ENCODE data around the gene BMP2. TPM values are rescaled to one million over a fixed set of nuclear protein-coding genes. Genes with fewer than 3 reads are reported as not detected.

Gene BMP2
- total RNA-seq, 3 donors from 2014 or later, result 3.9 to 14.7 (median 5.0) TPM

DNA sequence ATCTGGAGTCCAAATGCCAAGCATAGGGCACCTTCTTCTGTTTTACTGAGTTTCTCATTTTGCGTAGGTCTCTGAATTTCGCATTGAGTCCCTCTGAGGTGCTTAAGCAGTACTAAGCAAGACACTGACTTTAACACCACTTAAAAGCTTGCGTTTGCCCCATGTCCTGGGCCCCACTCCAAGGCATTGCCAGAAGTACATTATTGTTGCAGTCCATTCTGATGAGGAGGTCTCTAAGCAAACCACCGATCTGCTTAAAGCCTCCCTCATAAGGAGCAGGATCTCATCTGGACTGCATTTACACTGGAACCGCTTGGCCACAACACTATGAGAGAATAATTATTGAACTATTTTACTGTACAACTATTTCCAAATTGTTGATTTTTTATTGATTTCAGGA, 16.3 kb downstream of the BMP2 start:
- Histone ChIP-seq H3K9me3 (no peaks in the 10 kb centered on the region), H3K36me3 (no peaks in the 10 kb centered on the region), H3K27ac (no peak overlapping the region), H3K4me1 (no peaks in the 10 kb centered on the region), H3K27me3 (no peaks in the 10 kb centered on the region), H3K4me3 (no peak overlapping the region)
- intact Hi-C loops (cut with DNase I; ENCODE audit: low total_unique reads), result no loop called here
- TF ChIP-seq, protein P1, sequence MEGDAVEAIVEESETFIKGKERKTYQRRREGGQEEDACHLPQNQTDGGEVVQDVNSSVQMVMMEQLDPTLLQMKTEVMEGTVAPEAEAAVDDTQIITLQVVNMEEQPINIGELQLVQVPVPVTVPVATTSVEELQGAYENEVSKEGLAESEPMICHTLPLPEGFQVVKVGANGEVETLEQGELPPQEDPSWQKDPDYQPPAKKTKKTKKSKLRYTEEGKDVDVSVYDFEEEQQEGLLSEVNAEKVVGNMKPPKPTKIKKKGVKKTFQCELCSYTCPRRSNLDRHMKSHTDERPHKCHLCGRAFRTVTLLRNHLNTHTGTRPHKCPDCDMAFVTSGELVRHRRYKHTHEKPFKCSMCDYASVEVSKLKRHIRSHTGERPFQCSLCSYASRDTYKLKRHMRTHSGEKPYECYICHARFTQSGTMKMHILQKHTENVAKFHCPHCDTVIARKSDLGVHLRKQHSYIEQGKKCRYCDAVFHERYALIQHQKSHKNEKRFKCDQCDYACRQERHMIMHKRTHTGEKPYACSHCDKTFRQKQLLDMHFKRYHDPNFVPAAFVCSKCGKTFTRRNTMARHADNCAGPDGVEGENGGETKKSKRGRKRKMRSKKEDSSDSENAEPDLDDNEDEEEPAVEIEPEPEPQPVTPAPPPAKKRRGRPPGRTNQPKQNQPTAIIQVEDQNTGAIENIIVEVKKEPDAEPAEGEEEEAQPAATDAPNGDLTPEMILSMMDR (IDR thresholded peaks at IDR 0.05), result no peak
- no peak for TF ChIP-seq POLR2A (IDR thresholded peaks at IDR 0.05)
- no peak for TF ChIP-seq POLR2AphosphoS5 (IDR thresholded peaks at IDR 0.05)
- no peak for DNase-seq (ENCODE audit: low spot score in 2 of 2)

DNA sequence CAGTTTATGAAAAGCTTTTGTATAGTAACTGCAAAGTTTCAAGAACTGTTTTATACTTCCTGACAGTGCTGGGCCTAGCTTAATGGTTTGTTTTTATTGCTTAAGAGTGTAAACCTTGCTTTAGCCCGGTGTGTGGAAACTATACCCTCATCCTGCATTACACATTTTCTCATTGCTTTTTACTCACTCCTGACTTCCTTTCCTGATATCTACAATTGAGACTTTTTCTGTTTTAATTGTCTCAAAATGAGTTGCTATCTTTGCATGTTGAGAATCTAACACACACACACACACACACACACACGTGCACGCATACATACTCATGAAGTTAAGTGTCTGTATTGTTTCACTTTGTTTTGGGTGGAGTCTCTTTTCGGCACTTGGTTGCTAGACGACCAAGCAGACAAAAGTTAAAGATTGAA, 16.7 kb downstream of the BMP2 start:
- intact Hi-C loops (cut with DNase I; ENCODE audit: low total_unique reads), result no loop called here
- Histone ChIP-seq H3K36me3 (no peaks in the 10 kb centered on the region), H3K27me3 (no peaks in the 10 kb centered on the region), H3K4me1 (no peaks in the 10 kb centered on the region), H3K4me3 (no peak overlapping the region), H3K27ac (no peak overlapping the region), H3K9me3 (no peaks in the 10 kb centered on the region)
- TF ChIP-seq POLR2AphosphoS5 (IDR thresholded peaks at IDR 0.05) (no peak), POLR2A (IDR thresholded peaks at IDR 0.05) (no peak)
- TF ChIP-seq, protein P1 (IDR thresholded peaks at IDR 0.05), result no peak
- DNase-seq (ENCODE audit: low spot score in 2 of 2), result no peak

DNA sequence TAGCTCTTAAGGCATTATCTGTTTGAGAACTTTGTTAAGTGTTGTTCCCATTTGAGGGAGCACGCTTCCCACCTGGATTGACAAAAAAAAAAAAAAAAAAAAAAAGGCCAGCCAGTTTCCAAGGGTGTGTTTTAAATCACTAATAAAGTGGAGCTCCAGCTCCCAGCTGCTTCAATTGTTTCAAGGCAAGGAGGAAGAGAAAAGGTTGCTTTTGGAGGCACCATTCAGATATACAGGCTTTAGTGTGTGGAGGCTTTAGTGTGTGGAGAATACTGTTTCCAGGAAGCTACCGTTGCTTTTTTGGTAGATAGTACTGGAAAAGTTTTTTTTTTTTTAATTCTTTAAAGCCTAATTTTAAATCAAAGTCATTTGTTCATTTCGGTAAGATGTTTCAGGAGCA, 17.3 kb downstream of the BMP2 start:
- no peaks in the 10 kb centered on the region for H3K36me3 ChIP-seq
- H3K27ac ChIP-seq, result no peak overlapping the region
- DNase-seq (ENCODE audit: low spot score in 2 of 2), result no peak
- no peaks in the 10 kb centered on the region for H3K4me1 ChIP-seq
- no peaks in the 10 kb centered on the region for H3K9me3 ChIP-seq
- no peak overlapping the region for H3K4me3 ChIP-seq
- intact Hi-C loops (cut with DNase I; ENCODE audit: low total_unique reads), result no loop called here
- no peaks in the 10 kb centered on the region for H3K27me3 ChIP-seq
- TF ChIP-seq POLR2A (IDR thresholded peaks at IDR 0.05), result no peak
- TF ChIP-seq POLR2AphosphoS5 (IDR thresholded peaks at IDR 0.05), result no peak
- TF ChIP-seq, protein P1 (IDR thresholded peaks at IDR 0.05), result no peak

DNA sequence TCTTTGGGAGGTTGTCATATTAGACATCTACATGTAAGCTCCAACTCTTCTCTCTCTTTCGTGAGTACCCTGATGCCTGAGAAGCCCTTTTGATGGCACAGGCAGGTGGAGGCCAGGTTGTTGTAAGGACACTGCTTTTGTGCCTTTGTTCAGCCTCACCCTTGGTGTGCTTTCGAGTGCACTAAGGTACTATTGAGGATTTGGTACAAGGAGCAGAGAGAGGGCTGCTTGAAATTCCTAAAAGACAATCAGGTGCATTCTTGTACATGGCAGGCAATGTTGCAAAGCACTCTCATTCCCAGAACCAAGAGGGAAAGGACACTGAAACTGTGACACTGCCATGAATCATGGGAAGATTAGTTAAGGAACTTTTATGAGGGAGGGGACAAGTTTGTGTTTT, 19.1 kb downstream of the BMP2 start:
- no peak overlapping the region for H3K4me3 ChIP-seq
- no peaks in the 10 kb centered on the region for H3K27me3 ChIP-seq
- DNase-seq (ENCODE audit: low spot score in 2 of 2), result no peak
- H3K36me3 ChIP-seq, result no peaks in the 10 kb centered on the region
- H3K4me1 ChIP-seq, result no peaks in the 10 kb centered on the region
- intact Hi-C loops (cut with DNase I; ENCODE audit: low total_unique reads), result no loop called here
- H3K9me3 ChIP-seq, result no peaks in the 10 kb centered on the region
- H3K27ac ChIP-seq, result no peak overlapping the region
- TF ChIP-seq, protein P1 (IDR thresholded peaks at IDR 0.05), result no peak
- no peak for TF ChIP-seq POLR2A (IDR thresholded peaks at IDR 0.05)
- no peak for TF ChIP-seq POLR2AphosphoS5 (IDR thresholded peaks at IDR 0.05)

DNA sequence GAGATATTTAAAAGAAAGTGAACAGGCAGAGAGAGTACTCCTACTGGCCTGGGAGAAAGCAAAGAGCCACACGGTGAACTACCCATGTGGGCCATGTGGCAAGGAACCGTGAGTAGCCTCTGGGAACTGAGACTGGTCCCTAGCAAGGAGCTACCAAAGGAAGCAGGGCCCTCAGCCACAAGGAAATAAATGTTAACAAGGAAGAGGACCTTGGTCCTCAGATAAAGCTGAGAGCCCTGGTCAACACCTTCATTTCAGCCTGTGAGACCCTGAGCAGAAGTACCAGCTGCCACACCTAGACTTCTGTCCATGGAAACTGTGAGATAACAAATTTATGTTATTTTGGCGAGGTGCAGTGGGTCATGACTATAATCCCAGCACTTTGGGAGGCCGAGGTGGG, 25.3 kb downstream of the BMP2 start:
- H3K9me3 ChIP-seq, result no peaks in the 10 kb centered on the region
- H3K27ac ChIP-seq, result no peak overlapping the region

More for the DNA sequence above, 25.3 kb downstream of the BMP2 start:
- peaks cover 0 to 4% of the 10 kb centered on the region in 2 donors for H3K27me3 ChIP-seq
- no peaks in the 10 kb centered on the region for H3K36me3 ChIP-seq
- no peak for DNase-seq (ENCODE audit: low spot score in 2 of 2)
- H3K4me1 ChIP-seq, result no peaks in the 10 kb centered on the region
- H3K4me3 ChIP-seq, result no peak overlapping the region
- intact Hi-C loops (cut with DNase I; ENCODE audit: low total_unique reads), result no loop called here
- TF ChIP-seq POLR2AphosphoS5 (IDR thresholded peaks at IDR 0.05), result no peak
- TF ChIP-seq, protein P1 (IDR thresholded peaks at IDR 0.05), result no peak
- TF ChIP-seq POLR2A (IDR thresholded peaks at IDR 0.05), result no peak

All from breast epithelium (tissue), 4 donors.